HT-29 (cell line): ENCODE data around the gene CBLC. TPM values are rescaled to one million over a fixed set of nuclear protein-coding genes. Genes with fewer than 3 reads are reported as not detected.
"Not testable (repeated sequence)": the region's sequence is repeated elsewhere in the genome, so short reads cannot be mapped to it uniquely, and the experiment has no call there.

Experiments used
- DNase-seq: peaks from one replicate; pipeline ENCODE4 v3.0.0-alpha.2; 2015; ENCODE audit warnings: low spot score
- total RNA-seq: library from RNA; depleted of rRNA; stranded (reverse); fragments of >200 nt; shearing (Covaris generic); gene quantifications from 2 replicates; pipeline ENCODE4 v1.2.3, GENCODE V29; 2014

Gene CBLC
- total RNA-seq, 1 experiment from 2014 or later: 93.2 TPM

GRCh38 chr19:44765033-44765948, 12.4 kb upstream of the CBLC start:
- no peak for DNase-seq

DNA sequence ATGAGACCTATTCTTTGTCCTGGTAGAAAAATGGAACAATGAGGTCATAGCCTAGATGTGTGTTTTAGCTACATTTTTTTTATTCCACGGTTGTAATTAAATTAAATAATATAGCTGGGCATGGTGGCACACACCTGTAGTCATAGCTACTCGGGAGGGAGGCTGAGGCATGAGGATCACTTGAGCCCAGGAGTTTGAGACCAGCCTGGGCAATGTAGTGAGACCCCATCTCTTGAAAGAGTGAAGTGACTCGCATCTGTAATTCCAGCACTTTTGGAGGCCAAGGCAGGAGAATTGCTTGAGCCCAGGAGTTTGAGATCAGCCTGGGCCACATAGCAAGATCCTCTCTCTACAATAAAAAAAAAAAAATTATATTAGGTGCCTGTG, 11.7 kb upstream of the CBLC start:
- no peak for DNase-seq

- DNase-seq: no peak
Observed at GRCh38 chr19:44767295-44768180, 10.2 kb upstream of the CBLC start.

GRCh38 chr19:44770550-44771257, 7.0 kb upstream of the CBLC start:
- peak; percentile 100 for DNase-seq

GRCh38 chr19:44772144-44772543, 5.5 kb upstream of the CBLC start:
- not testable (repeated sequence) for DNase-seq

GRCh38 chr19:44772959-44773358, 4.7 kb upstream of the CBLC start:
- DNase-seq: no peak

DNA sequence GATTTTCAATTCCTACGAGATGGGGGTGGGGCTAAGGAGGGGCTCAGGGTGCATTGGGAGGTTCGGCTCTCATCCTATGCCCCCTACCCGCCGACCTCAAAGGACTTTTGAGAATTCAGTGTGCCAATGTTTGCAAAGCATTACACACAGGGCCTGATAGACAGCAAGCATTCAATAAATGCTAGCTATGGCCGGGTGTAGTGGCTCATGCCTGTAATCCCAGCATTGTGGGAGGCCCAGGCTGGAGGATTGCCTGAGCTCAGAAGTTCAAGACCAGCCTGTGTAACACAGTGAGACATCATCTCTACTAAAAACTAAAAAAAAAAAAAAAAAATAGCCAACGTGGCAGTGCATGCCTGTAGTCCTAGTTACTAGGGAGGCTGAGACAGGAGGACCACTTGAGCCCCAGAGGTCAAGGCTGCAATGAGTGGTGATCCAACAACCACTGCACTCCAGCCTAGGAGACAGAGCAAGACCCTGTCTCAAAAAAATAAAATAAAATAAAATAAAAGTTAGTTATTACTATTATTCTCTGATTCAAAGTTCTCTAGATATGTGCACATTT, 1.9 kb upstream of the CBLC start:
- DNase-seq: no peak

DNA sequence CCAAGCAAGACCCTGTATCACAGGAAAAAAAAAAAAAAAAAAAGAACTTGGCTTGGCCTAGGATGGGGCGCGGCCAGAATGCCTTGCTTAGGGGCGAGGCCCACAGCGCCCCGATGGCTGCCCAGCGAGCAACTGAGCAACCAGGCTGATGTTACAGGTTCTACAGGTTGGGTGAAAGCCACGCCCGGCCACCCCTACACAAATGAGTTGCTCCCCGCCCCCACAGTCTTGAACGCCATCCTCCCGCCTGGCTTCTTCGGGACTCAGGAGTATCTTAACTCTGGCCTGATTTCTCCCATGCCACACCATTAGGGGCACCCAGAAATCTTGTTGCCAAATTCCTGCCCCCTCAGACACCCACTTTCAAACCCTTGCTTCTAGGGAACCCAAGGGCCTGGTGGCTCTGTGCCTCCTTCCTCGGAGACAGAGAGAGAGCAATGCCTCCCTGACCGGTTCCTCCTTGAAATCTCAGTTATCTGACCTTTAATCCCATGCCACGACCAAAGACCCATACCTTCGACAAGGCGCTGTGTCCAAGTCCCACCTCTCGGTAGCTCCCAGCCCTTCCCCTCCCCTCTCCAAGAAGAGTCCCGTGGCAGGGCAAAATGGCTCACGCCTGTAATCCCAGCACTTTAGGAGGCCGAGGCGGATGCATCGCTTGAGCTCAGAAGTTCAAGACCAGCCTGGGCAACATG, 1.1 kb upstream of the CBLC start:
- peak; percentile 99 for DNase-seq

DNA sequence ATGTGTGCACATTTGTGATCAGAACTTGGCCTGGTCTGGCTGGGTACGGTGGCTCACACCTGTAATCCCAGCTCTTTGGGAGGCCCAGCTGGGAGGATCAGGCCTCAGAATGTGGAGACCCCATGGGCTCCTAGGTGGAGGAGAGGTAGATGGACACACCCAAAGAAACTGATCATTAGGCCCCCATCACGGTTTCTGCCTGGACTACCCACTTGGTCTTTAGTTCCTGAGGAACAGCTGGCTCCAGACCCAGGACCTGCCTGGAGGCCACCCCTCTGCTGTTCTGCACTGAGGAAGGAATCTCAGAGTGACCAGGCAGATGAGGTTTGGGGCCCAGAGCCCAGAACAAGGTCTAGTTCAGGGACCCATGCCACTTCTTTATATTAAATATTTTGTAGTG, 1.5 kb downstream of the CBLC start:
- DNase-seq: no peak

- DNase-seq: not testable (repeated sequence)
Observed at GRCh38 chr19:44781694-44782093, 4.0 kb downstream of the CBLC start.

DNA sequence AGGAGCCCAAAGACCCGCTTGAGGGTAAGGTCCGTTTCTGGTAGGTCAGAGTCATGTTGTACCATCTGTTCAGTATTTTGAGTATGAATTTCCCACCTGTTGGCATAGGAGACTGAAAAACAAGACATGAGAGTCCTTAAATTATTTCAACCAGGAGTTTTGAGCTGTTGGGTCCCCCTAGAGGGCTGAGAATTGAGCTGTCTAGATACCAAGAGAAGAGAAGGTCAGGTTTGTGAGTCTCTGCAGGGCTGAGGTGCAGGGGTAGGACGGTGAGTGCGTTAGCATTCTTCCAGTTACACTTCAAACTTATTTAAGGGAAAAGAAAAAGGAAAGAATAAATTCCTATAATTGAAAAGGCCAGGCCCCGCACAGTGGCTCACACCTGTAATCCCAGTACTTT, 5.0 kb downstream of the CBLC start:
- no peak for DNase-seq

DNA sequence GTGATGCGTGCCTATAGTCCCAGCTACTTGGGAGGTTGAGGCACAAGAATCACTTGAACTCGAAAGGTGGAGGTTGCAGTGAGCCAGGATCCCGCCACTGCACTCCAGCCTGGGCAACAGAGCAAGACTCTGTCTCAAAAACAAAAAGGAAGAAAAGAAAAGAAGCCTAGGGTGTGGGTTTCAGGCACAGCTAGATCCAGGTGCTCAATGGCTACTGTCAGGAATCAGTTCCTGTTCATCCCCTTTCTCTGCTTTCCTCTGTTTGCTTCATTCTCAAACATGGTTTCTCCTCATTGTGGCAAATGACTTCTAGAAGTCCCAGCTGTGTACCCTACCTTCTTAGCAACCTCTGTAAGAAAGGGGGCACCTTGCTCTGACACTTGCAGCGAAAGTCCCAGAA, 5.9 kb downstream of the CBLC start:
- DNase-seq: no peak

- no peak for DNase-seq
Observed at GRCh38 chr19:44785271-44785670, 7.6 kb downstream of the CBLC start.

- DNase-seq: no peak
Observed at GRCh38 chr19:44785993-44786392, 8.3 kb downstream of the CBLC start.

GRCh38 chr19:44788971-44789370, 11.3 kb downstream of the CBLC start:
- DNase-seq: no peak

DNA sequence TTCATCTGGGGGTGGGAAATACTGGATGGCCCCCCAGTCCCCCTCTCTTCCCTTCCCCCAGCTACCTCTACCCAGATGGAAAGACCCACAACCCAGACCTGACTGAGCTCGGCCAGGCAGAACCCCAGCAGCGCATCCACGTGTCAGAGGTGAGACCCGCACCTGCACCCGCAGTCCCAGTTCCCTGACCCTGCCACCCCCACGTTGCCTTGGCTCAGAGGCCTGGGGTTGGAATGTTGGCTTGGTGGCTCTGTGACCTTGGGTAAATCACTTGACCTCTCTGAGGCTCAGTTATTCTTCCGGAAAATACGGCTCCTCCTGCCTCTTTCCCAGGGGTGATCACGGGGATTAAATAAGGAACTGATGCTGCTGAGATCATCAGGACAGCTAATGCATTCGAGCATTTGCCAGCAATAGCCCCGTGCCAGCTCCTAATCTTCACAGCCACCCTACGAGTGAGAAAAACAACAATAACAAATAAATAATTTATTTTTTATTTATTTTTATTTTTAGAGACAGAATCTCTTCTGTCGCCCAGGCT, 12.3 kb downstream of the CBLC start:
- no peak for DNase-seq

DNA sequence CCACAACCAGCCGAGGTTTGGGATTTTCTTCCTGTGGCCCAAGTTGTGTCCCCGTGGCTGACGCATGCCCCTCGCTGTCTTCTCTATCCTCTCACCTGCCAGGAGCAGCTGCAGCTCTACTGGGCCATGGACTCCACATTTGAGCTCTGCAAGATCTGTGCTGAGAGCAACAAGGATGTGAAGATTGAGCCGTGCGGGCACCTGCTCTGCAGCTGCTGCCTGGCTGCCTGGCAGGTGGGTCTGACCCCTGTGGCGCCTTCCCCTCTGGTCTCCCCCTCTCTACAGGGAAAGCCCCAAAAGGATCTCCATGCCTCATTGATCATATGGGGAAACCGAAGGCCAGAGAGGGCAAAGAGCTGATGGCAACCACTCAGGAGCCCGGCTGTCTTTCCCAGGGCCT, 14.6 kb downstream of the CBLC start:
- no peak for DNase-seq

DNA sequence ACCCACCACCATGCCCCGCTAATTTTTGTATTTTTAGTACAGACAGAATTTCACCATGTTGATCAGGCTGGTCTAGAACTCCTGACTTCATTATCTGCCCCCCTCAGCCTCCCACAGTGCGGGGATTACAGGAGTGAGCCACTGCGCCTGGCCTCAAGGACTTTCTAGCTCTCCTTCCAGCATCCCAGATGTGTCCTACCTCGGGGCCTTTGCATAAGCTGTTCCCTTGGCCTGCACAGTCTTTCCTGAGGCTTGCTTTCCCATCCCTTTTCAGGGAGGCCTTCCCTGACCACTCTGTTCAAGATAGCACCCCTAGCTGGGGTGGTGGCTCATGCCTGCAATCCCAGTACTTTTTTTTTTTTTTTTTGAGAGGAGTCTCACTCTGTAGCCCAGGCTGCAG, 16.9 kb downstream of the CBLC start:
- no peak for DNase-seq

- no peak for DNase-seq
Observed at GRCh38 chr19:44795398-44795987, 17.8 kb downstream of the CBLC start.

DNA sequence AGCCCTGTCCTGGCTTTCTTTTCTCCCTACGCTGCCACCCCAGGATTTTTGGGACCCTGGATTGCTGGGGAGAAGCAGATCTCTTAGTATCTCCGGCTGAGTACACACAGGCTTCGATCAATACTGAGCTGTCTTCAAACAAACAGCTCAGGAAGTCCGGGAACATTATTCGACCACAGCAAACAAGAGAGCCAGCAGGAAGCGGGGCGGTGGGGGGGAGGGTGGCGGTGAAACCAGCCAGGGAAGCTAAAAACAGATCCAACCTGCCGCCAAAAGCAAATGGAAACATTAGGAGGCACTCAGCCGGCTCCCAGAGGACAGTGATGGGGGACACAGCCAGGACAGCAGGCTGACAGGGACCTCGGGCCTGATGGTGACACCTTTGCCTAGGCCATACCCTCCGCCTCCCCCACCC, 19.0 kb downstream of the CBLC start:
- peak; percentile 80 for DNase-seq
